Measurements from ENCODE around the gene LRRC3C.
"Not testable (repeated sequence)": the region's sequence is repeated elsewhere in the genome, so short reads cannot be mapped to it uniquely, and the experiment has no call there.

- not testable (repeated sequence) for TF ChIP-seq CTCF, EZH2, EZH2phosphoT487 (IDR thresholded peaks at IDR 0.05)
These were observed 20.9 kb downstream of the LRRC3C start for GRCh38 chr17:39948489-39948828.

Measured in neural progenitor cell (in vitro differentiated cells).